ENCODE measurements around the gene ASGR1. TPM values are rescaled to one million over a fixed set of nuclear protein-coding genes. Genes with fewer than 3 reads are reported as not detected.
A peak's percentile ranks its signal among the peaks of the same experiment; 100 is the strongest.

Gene ASGR1
- total RNA-seq, 2 donors from 2014 or later = 6.8 to 14.2 TPM

DNA sequence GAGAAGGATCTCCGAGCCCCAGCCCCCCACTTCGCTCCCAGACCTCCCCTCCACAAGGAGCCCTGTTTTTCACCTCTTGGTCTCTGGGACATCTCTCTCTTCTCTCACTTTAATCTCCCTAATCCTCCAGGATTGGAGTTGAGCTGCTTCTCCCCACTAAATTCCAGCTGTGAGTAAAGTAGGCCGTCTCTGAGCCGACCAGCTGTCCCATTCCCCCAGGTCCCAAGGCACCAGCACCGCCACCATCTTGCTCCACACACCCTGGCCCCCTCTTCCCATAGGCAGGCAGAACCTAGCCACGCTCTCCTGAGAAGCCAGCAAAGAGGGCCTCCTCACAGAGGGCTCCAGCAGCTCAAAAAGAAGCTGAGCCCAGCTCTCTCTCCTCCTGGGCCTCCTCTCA is 39.6 kb upstream of the ASGR1 start:
- Mint-ChIP-seq H3K4me1 (peaks cover 42% of the 10 kb centered on the region), H3K36me3 (ENCODE audit: low read depth) (peaks cover 27% of the 10 kb centered on the region), H3K9me3 (no peaks in the 10 kb centered on the region), H3K27ac (peak overlapping the region; percentile 22), H3K27me3 (ENCODE audit: insufficient read depth) (no peaks in the 10 kb centered on the region), H3K4me3 (peak overlapping the region; percentile 86)
- TF ChIP-seq CTCF (conservative IDR thresholded peaks at IDR 0.05) = no peak
- DNase-seq = no peak
- Histone ChIP-seq H3K36me3 (ENCODE audit: control insufficient read depth, insufficient read depth, low read length) (peaks cover 25% of the 10 kb centered on the region), H3K27ac (ENCODE audit: low read depth, low read length) (no peak overlapping the region), H3K4me1 (ENCODE audit: control insufficient read depth, insufficient read depth, low read length) (peaks cover 16% of the 10 kb centered on the region), H3K4me3 (ENCODE audit: low read length) (no peak overlapping the region), H3K9me3 (ENCODE audit: control insufficient read depth, low read length) (no peaks in the 10 kb centered on the region), H3K27me3 (ENCODE audit: control insufficient read depth, insufficient read depth, low read length, poor library complexity, severe bottlenecking) (no peaks in the 10 kb centered on the region), H3K9ac (ENCODE audit: extremely low read depth, low read length, poor library complexity, severe bottlenecking) (no peak overlapping the region)
- WGBS, 2 experiments (ENCODE audit: insufficient coverage in 1 of 2, insufficient read length in 1 of 2) = 75 to 100% methylated on average over 1 to 6 of the region's 6 CpGs

DNA sequence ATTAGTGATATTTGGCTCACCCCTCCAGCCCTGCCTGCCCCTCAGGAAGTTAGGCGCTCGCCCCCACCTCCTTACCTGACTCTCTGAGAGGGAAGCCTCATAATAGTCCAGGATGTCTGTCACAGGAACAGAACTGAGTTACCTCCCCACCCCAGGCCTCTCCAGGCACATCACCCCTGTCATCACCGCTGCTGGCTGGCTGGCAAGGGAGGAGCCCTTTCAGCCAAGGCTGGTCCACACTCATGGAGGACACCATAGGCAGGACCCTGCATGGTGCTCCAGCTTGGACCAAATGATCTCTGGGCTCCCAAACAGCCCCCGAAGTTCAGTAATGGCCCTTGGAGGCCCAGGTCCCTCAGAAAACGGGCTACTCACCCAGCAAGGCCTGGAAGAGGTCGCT is 39.0 kb upstream of the ASGR1 start:
- DNase-seq = no peak
- Mint-ChIP-seq H3K27ac (no peak overlapping the region), H3K27me3 (ENCODE audit: insufficient read depth) (no peaks in the 10 kb centered on the region), H3K9me3 (no peaks in the 10 kb centered on the region), H3K4me3 (peak overlapping the region; percentile 86), H3K4me1 (peaks cover 47% of the 10 kb centered on the region), H3K36me3 (ENCODE audit: low read depth) (peaks cover 21% of the 10 kb centered on the region)
- H3K27ac ChIP-seq (ENCODE audit: low read depth, low read length) = no peak overlapping the region
- H3K4me3 ChIP-seq (ENCODE audit: low read length) = peak overlapping the region; percentile 73
- H3K27me3 ChIP-seq (ENCODE audit: control insufficient read depth, insufficient read depth, low read length, poor library complexity, severe bottlenecking) = no peaks in the 10 kb centered on the region
- peaks cover 19% of the 10 kb centered on the region for H3K36me3 ChIP-seq (ENCODE audit: control insufficient read depth, insufficient read depth, low read length)
- no peak overlapping the region for H3K9ac ChIP-seq (ENCODE audit: extremely low read depth, low read length, poor library complexity, severe bottlenecking)
- WGBS, 2 experiments (ENCODE audit: insufficient coverage in 1 of 2, insufficient read length in 1 of 2) = 82 to 92% methylated on average over 3 to 6 of the region's 6 CpGs
- H3K9me3 ChIP-seq (ENCODE audit: control insufficient read depth, low read length) = no peaks in the 10 kb centered on the region
- peaks cover 16% of the 10 kb centered on the region for H3K4me1 ChIP-seq (ENCODE audit: control insufficient read depth, insufficient read depth, low read length)
- no peak for TF ChIP-seq CTCF (conservative IDR thresholded peaks at IDR 0.05)

- peak overlapping the region; percentile 75 for H3K27ac Mint-ChIP-seq
- peaks cover 11% of the 10 kb centered on the region for H3K36me3 ChIP-seq (ENCODE audit: control insufficient read depth, insufficient read depth, low read length)
- no peaks in the 10 kb centered on the region for H3K27me3 ChIP-seq (ENCODE audit: control insufficient read depth, insufficient read depth, low read length, poor library complexity, severe bottlenecking)
- H3K9me3 Mint-ChIP-seq = no peaks in the 10 kb centered on the region
- peaks cover 13% of the 10 kb centered on the region for H3K36me3 Mint-ChIP-seq (ENCODE audit: low read depth)
- no peaks in the 10 kb centered on the region for H3K9me3 ChIP-seq (ENCODE audit: control insufficient read depth, low read length)
- no peak for TF ChIP-seq CTCF (conservative IDR thresholded peaks at IDR 0.05)
- WGBS, 2 experiments (ENCODE audit: insufficient coverage in 1 of 2, insufficient read length in 1 of 2) = 11 to 35% methylated on average over 5 to 20 of the region's 32 CpGs
- peaks cover 1% of the 10 kb centered on the region for H3K27me3 Mint-ChIP-seq (ENCODE audit: insufficient read depth)
- no peak overlapping the region for H3K27ac ChIP-seq (ENCODE audit: low read depth, low read length)
- peaks cover 48% of the 10 kb centered on the region for H3K4me1 Mint-ChIP-seq
- H3K4me1 ChIP-seq (ENCODE audit: control insufficient read depth, insufficient read depth, low read length) = peaks cover 16% of the 10 kb centered on the region
- DNase-seq = peak; percentile 89
- peak overlapping the region; percentile 78 for H3K4me3 ChIP-seq (ENCODE audit: low read length)
- no peak overlapping the region for H3K9ac ChIP-seq (ENCODE audit: extremely low read depth, low read length, poor library complexity, severe bottlenecking)
- H3K4me3 Mint-ChIP-seq = peak overlapping the region; percentile 86
Measured at GRCh38 chr17:7217113-7217987, 38.2 kb upstream of the ASGR1 start.

Measured in endodermal cell (in vitro differentiated cells).